ENCODE measurements around the gene DHRS3. TPM values are rescaled to one million over a fixed set of nuclear protein-coding genes. Genes with fewer than 3 reads are reported as not detected.

The DHRS3 gene
- total and polyA plus RNA-seq, 8 donors = 15.1 to 103 (median 58.2) TPM

- DNase-seq = no peak
- Histone ChIP-seq H3K36me3 (no peaks in the 10 kb centered on the region), H3K4me1 (peaks cover 10 to 49% (median 32%) of the 10 kb centered on the region in 4 donors), H3K27me3 (no peaks in the 10 kb centered on the region), H3K4me3 (no peak overlapping the region), H3K27ac (peak overlapping the region in 4 of 5 donors; percentile 66 to 82 (median 72)), H3K9me3 (no peaks in the 10 kb centered on the region)
- no peak for TF ChIP-seq POLR2AphosphoS5 (IDR thresholded peaks at IDR 0.05)
- no peak for TF ChIP-seq CTCF (IDR thresholded peaks at IDR 0.05)
- TF ChIP-seq EP300 (IDR thresholded peaks at IDR 0.05) = no peak
- TF ChIP-seq POLR2A (IDR thresholded peaks at IDR 0.05) = no peak
- intact Hi-C loops (cut with DNase I; ENCODE audit: low total_unique reads) = no loop called here
- WGBS, 5 donors = 88 to 92% (median 91%) methylated on average over 8 to 14 of the region's 14 CpGs
These were observed 69.6 kb downstream of the DHRS3 start for GRCh38 chr1:12548279-12548972.

GRCh38 chr1:12547586-12548225 lies 70.3 kb downstream of the DHRS3 start:
- no peak for TF ChIP-seq POLR2A (IDR thresholded peaks at IDR 0.05)
- no peaks in the 10 kb centered on the region for H3K9me3 ChIP-seq
- WGBS, 5 donors = 86 to 93% (median 89%) methylated on average over 18 to 20 of the region's 20 CpGs
- no peaks in the 10 kb centered on the region for H3K36me3 ChIP-seq
- intact Hi-C loops (cut with DNase I; ENCODE audit: low total_unique reads) = no loop called here
- H3K4me3 ChIP-seq = no peak overlapping the region
- no peak for DNase-seq
- H3K4me1 ChIP-seq = peaks cover 10 to 44% (median 34%) of the 10 kb centered on the region in 4 donors
- no peaks in the 10 kb centered on the region for H3K27me3 ChIP-seq
- peak overlapping the region in 3 of 5 donors; percentile 67 to 82 (median 78) for H3K27ac ChIP-seq

- intact Hi-C loops (cut with DNase I; ENCODE audit: low total_unique reads) = no loop called here
- Histone ChIP-seq H3K27me3 (no peaks in the 10 kb centered on the region), H3K9me3 (no peaks in the 10 kb centered on the region), H3K4me3 (no peak overlapping the region), H3K36me3 (no peaks in the 10 kb centered on the region), H3K27ac (peak overlapping the region in 2 of 5 donors; percentile 23 to 82), H3K4me1 (peaks cover 10 to 43% (median 35%) of the 10 kb centered on the region in 4 donors)
- no peak for DNase-seq
- WGBS, 5 donors = 72 to 80% (median 76%) methylated on average over 16 to 17 of the region's 17 CpGs
- TF ChIP-seq POLR2A (IDR thresholded peaks at IDR 0.05) = no peak
- no peak for TF ChIP-seq CTCF (IDR thresholded peaks at IDR 0.05)
- TF ChIP-seq EP300 (IDR thresholded peaks at IDR 0.05) = no peak
- TF ChIP-seq POLR2AphosphoS5 (IDR thresholded peaks at IDR 0.05) = peak in 1 of 3 donors; percentile 23
These were observed 71.0 kb downstream of the DHRS3 start for GRCh38 chr1:12546771-12547585.

GRCh38 chr1:12544992-12545391 lies 73.0 kb downstream of the DHRS3 start:
- 48 to 62% (median 55%) methylated on average over 8 of the region's 8 CpGs for WGBS, 5 donors
- intact Hi-C loops (cut with DNase I; ENCODE audit: low total_unique reads) = no loop called here
- no peak for DNase-seq

More at GRCh38 chr1:12544992-12545391, 73.0 kb downstream of the DHRS3 start:
- TF ChIP-seq EP300 (IDR thresholded peaks at IDR 0.05) (no peak), POLR2A (IDR thresholded peaks at IDR 0.05) (no peak), POLR2AphosphoS5 (IDR thresholded peaks at IDR 0.05) (no peak), CTCF (IDR thresholded peaks at IDR 0.05) (no peak)
- no peak overlapping the region for H3K27ac ChIP-seq
- no peak overlapping the region for H3K4me3 ChIP-seq
- peaks cover 24 to 56% (median 47%) of the 10 kb centered on the region in 4 donors for H3K4me1 ChIP-seq
- H3K27me3 ChIP-seq = no peaks in the 10 kb centered on the region
- no peaks in the 10 kb centered on the region for H3K9me3 ChIP-seq
- no peaks in the 10 kb centered on the region for H3K36me3 ChIP-seq
